H1 (cell line): ENCODE measurements around the gene FAM83F. TPM values are rescaled to one million over a fixed set of nuclear protein-coding genes. Genes with fewer than 3 reads are reported as not detected.

ENCODE experiments used
- CTCF ChIA-PET: fragments of 300-600 bp; sonication (Branson Sonifier 250); formaldehyde crosslinking; loops from one replicate; lab custom pipeline; 2021; ENCODE audit not compliant: partially characterized antibody; lab: Charles Lee
- POLR2A ChIA-PET: fragments of 300-600 bp; sonication (Branson Sonifier 250); formaldehyde crosslinking; loops from one replicate; lab custom pipeline; 2021; ENCODE audit warnings: inconsistent platforms; ENCODE audit not compliant: partially characterized antibody; lab: Charles Lee
- DNase-seq, 2 experiments: peaks; one replicate each; pipeline versions ENCODE4 v3.0.0 to v3.0.0-alpha.2; 2010 to 2022; ENCODE audit warnings: low spot score in 2 of 2, low read depth in 1 of 2, mixed read lengths in 1 of 2
- FAIRE-seq: peaks from 2 replicates; lab custom pipeline; 2011; peaks lifted over from hg19 to GRCh38; lab: Jason Lieb, UNC
- H2AFZ ChIP-seq: 2 replicates; pipeline ENCODE4 v1.8.1; 2012; ENCODE audit warnings: low read length, inconsistent platforms
- H2AK5ac ChIP-seq: 2 replicates; pipeline ENCODE4 v1.6.1; 2013; ENCODE audit warnings: low read depth, low read length
- H2BK120ac ChIP-seq: replicated peaks from 2 replicates; pipeline ENCODE3; 2013; ENCODE audit warnings: low read depth, low read length, inconsistent platforms
- H2BK12ac ChIP-seq: 2 replicates; pipeline ENCODE4 v1.6.1; 2013; ENCODE audit warnings: low read depth, low read length
- H2BK15ac ChIP-seq: 2 replicates; pipeline ENCODE4 v1.6.1; 2013; ENCODE audit warnings: low read length
- H2BK20ac ChIP-seq: 2 replicates; pipeline ENCODE4 v1.6.1; 2013; ENCODE audit warnings: low read length
- H2BK5ac ChIP-seq: 2 replicates; pipeline ENCODE4 v1.6.1; 2013; ENCODE audit warnings: low read depth, low read length
- H3K14ac ChIP-seq: 2 replicates; pipeline ENCODE4 v1.6.1; 2013; ENCODE audit warnings: inconsistent platforms; ENCODE audit not compliant: insufficient read length
- H3K18ac ChIP-seq: 2 replicates; pipeline ENCODE4 v1.6.1; 2013; ENCODE audit warnings: low read length; ENCODE audit errors: extremely low read depth
- H3K23ac ChIP-seq: 2 replicates; pipeline ENCODE4 v1.6.1; 2013; ENCODE audit warnings: inconsistent platforms; ENCODE audit not compliant: insufficient read length
- H3K23me2 ChIP-seq: 2 replicates; pipeline ENCODE4 v1.6.1; 2013; ENCODE audit warnings: low read depth, low read length
- H3K27ac ChIP-seq: 2 replicates; pipeline ENCODE4 v1.6.1; 2011; ENCODE audit warnings: low read depth, low read length, inconsistent platforms
- H3K27me3 ChIP-seq, 4 experiments: replicated peaks in 1 of 4; 1 replicate in 1 of 4; 2 replicates in 3 of 4; pipeline versions ENCODE4 v1.6.1 to v1.8.1; 2011 to 2013; ENCODE audit warnings: low read length in 3 of 4, mild to moderate bottlenecking in 3 of 4, inconsistent platforms in 2 of 4, mixed read lengths in 2 of 4, moderate library complexity in 1 of 4; ENCODE audit not compliant: control insufficient read depth in 3 of 4, insufficient read depth in 3 of 4; ENCODE audit errors: extremely low read depth in 1 of 4
- H3K36me3 ChIP-seq, 4 experiments: 2 replicates each; pipeline versions ENCODE4 v1.6.1 to v1.8.1; 2011 to 2013; ENCODE audit warnings: mild to moderate bottlenecking in 4 of 4, low read length in 3 of 4, moderate library complexity in 2 of 4, control low read depth in 1 of 4, inconsistent platforms in 1 of 4; ENCODE audit not compliant: insufficient read depth in 4 of 4, control insufficient read depth in 2 of 4
- H3K4ac ChIP-seq: replicated peaks from 2 replicates; pipeline ENCODE3; 2013; ENCODE audit warnings: low read length, low read depth, mixed read lengths, inconsistent platforms; ENCODE audit not compliant: insufficient read length
- H3K4me1 ChIP-seq, 4 experiments: replicated peaks in 1 of 4; 1 replicate in 1 of 4; 2 replicates in 3 of 4; pipeline versions ENCODE4 v1.6.1 to v1.8.1; 2011 to 2013; ENCODE audit warnings: low read length in 3 of 4, inconsistent platforms in 2 of 4, mixed read lengths in 1 of 4; ENCODE audit not compliant: insufficient read depth in 4 of 4, control insufficient read depth in 3 of 4
- H3K4me2 ChIP-seq, 2 experiments: 2 replicates each; pipeline versions ENCODE4 v1.6.1 to v1.8.1; 2011 to 2013; ENCODE audit warnings: low read depth in 2 of 2, low read length in 2 of 2, control low read depth in 1 of 2, inconsistent platforms in 1 of 2, mild to moderate bottlenecking in 1 of 2; ENCODE audit not compliant: insufficient read depth in 1 of 2
- H3K4me3 ChIP-seq, 4 experiments: fragments of 200-600, 300-600 bp in 1 of 4; sonication (generic), shearing (Covaris generic), sonication (Bioruptor Twin) in 1 of 4; 2 replicates each; pipeline versions ENCODE4 v1.5.1 to v1.8.1; 2011 to 2016; ENCODE audit warnings: low read length in 4 of 4, low read depth in 3 of 4, control low read depth in 2 of 4, inconsistent platforms in 2 of 4, mild to moderate bottlenecking in 2 of 4, mixed read lengths in 1 of 4, moderate library complexity in 1 of 4; ENCODE audit not compliant: insufficient read depth in 2 of 4; ENCODE audit errors: extremely low read depth in 1 of 4
- H3K56ac ChIP-seq: replicated peaks from 2 replicates; pipeline ENCODE3; 2013; ENCODE audit warnings: low read depth, mild to moderate bottlenecking, mixed read lengths, low read length, inconsistent platforms; ENCODE audit not compliant: insufficient read length
- H3K79me1 ChIP-seq: 2 replicates; pipeline ENCODE4 v1.6.1; 2013; ENCODE audit warnings: low read depth, low read length, control low read depth
- H3K79me2 ChIP-seq, 2 experiments: 2 replicates each; pipeline versions ENCODE4 v1.6.1 to v1.8.1; 2012 to 2013; ENCODE audit warnings: low read length in 2 of 2, mild to moderate bottlenecking in 2 of 2, inconsistent platforms in 1 of 2; ENCODE audit not compliant: insufficient read depth in 2 of 2, control insufficient read depth in 1 of 2
- H3K9ac ChIP-seq, 4 experiments: replicated peaks in 1 of 4; 1 replicate in 1 of 4; 2 replicates in 3 of 4; pipeline versions ENCODE4 v1.6.1 to v1.8.1; 2011 to 2013; ENCODE audit warnings: low read depth in 3 of 4, low read length in 3 of 4, control low read depth in 2 of 4, mild to moderate bottlenecking in 2 of 4, moderate library complexity in 2 of 4, inconsistent platforms in 1 of 4; ENCODE audit errors: extremely low read depth in 1 of 4
- H3K9me3 ChIP-seq, 2 experiments: 2 replicates each; pipeline versions ENCODE4 v1.6.1 to v1.8.1; 2012 to 2013; ENCODE audit warnings: mild to moderate bottlenecking in 2 of 2, moderate library complexity in 2 of 2, control low read depth in 1 of 2, inconsistent platforms in 1 of 2, low read depth in 1 of 2, low read length in 1 of 2, mixed read lengths in 1 of 2; ENCODE audit not compliant: insufficient read depth in 2 of 2
- H4K20me1 ChIP-seq, 2 experiments: replicated peaks in 1 of 2; 2 replicates each; pipeline versions ENCODE3 to v1.8.1; 2011 to 2013; ENCODE audit warnings: inconsistent platforms in 2 of 2, low read length in 2 of 2, mild to moderate bottlenecking in 1 of 2; ENCODE audit not compliant: insufficient read depth in 2 of 2, control insufficient read depth in 1 of 2
- H4K5ac ChIP-seq: 2 replicates; pipeline ENCODE4 v1.6.1; 2013; ENCODE audit warnings: low read length, low read depth, mixed read lengths, inconsistent platforms; ENCODE audit not compliant: insufficient read length
- H4K8ac ChIP-seq: 2 replicates; pipeline ENCODE4 v1.8.0; 2013; ENCODE audit warnings: mild to moderate bottlenecking, moderate library complexity, low read length, inconsistent platforms; ENCODE audit not compliant: insufficient read depth; ENCODE audit errors: extremely low read depth
- H4K91ac ChIP-seq: replicated peaks from 2 replicates; pipeline ENCODE3; 2013; ENCODE audit warnings: low read length, mixed read lengths, inconsistent platforms; ENCODE audit not compliant: insufficient read length
- CTBP2 ChIP-seq: IDR thresholded peaks from 2 replicates; pipeline ENCODE4 v1.7.0; 2011; ENCODE audit warnings: borderline replicate concordance, mild to moderate bottlenecking, moderate library complexity, mixed read lengths, low read length; ENCODE audit not compliant: insufficient read depth, insufficient read length
- HDAC2 ChIP-seq, 2 experiments: fragments of 300-600 bp in 1 of 2; sonication (generic) in 1 of 2; IDR thresholded peaks; 2 replicates each; pipeline ENCODE4 v1.6.1; 2011 to 2012; ENCODE audit warnings: low read depth in 2 of 2, low read length in 2 of 2, mild to moderate bottlenecking in 2 of 2, moderate library complexity in 2 of 2, borderline replicate concordance in 1 of 2, inconsistent platforms in 1 of 2
- KDM4A ChIP-seq: IDR thresholded peaks from one replicate; pipeline ENCODE4 v1.7.1; 2012; ENCODE audit warnings: low read depth, mild to moderate bottlenecking, moderate library complexity, low read length, inconsistent platforms; ENCODE audit not compliant: severe bottlenecking
- POLR2AphosphoS5 ChIP-seq: IDR thresholded peaks from 2 replicates; pipeline ENCODE4 v1.6.1; 2011; ENCODE audit warnings: low read depth, low read length
- TAF1 ChIP-seq: IDR thresholded peaks from 2 replicates; pipeline ENCODE4 v1.6.1; 2011; ENCODE audit warnings: mild to moderate bottlenecking, low read depth, low read length
- TAF7 ChIP-seq: optimal IDR thresholded peaks from 2 replicates; pipeline ENCODE3; 2011; ENCODE audit warnings: low read depth, mild to moderate bottlenecking, inconsistent platforms, low read length, moderate library complexity, borderline replicate concordance
- TBP ChIP-seq: IDR thresholded peaks from 2 replicates; pipeline ENCODE4 v1.6.1; 2011; ENCODE audit warnings: low read depth, low read length, improper control_type of control experiment
- TCF12 ChIP-seq: IDR thresholded peaks from 2 replicates; pipeline ENCODE4 v1.6.1; 2011; ENCODE audit warnings: low read depth, mild to moderate bottlenecking, low read length
- YY1 ChIP-seq: IDR thresholded peaks from 2 replicates; pipeline ENCODE4 v1.6.1; 2011; ENCODE audit warnings: low read depth, mild to moderate bottlenecking, low read length
- WGBS, 2 experiments: shearing (Covaris generic) in 1 of 2; methylation state at CpG; one replicate each; pipeline versions ENCODE4 v1.1.6 to v1.1.7; 2013 to 2015; ENCODE audit warnings: low lambda C conversion rate in 2 of 2, mixed read lengths in 2 of 2, inconsistent platforms in 1 of 2, low coverage in 1 of 2, missing lambda C conversion rate in 1 of 2; ENCODE audit not compliant: insufficient replicate concordance in 2 of 2, insufficient coverage in 1 of 2, insufficient read length in 1 of 2; ENCODE audit errors: extremely low coverage in 1 of 2, missing lambda C conversion rate in 1 of 2; 5-methylcytosine and 5-hydroxymethylcytosine counted together
- polyA plus RNA-seq, 7 experiments: library from polyadenylated mRNA; depleted of rRNA in 3 of 7; stranded (reverse) in 5 of 7; unstranded in 2 of 7; fragments of >200 nt in 5 of 7; fragments of 200-250 nt in 2 of 7; gene quantifications; 1 replicate in 5 of 7; 2 replicates in 1 of 7; 4 replicates in 1 of 7; pipeline versions ENCODE4 v1.2.1 to v1.2.3, GENCODE V29; 2011 to 2013; ENCODE audit warnings: missing spikeins in 2 of 7, mixed read lengths in 2 of 7
- total RNA-seq: library from RNA; stranded (reverse); fragmentation: NEBNext Ultra II Directional; extraction: Animal tissue kit (Norgen Biotek cat#: 25700); gene quantifications from 2 replicates; pipeline ENCODE4 v1.2.1, GENCODE V29; 2021
- TF ChIP-seq, protein P1 (sequence below): IDR thresholded peaks from 2 replicates; pipeline ENCODE4 v1.6.1; 2012; ENCODE audit warnings: inconsistent platforms

The FAM83F gene
- total and polyA plus RNA-seq, 2 of the 8 experiments (the other 6 are each of a cell fraction or from before 2014, with no cell fraction given), result 8.6 to 18.9 TPM

DNA sequence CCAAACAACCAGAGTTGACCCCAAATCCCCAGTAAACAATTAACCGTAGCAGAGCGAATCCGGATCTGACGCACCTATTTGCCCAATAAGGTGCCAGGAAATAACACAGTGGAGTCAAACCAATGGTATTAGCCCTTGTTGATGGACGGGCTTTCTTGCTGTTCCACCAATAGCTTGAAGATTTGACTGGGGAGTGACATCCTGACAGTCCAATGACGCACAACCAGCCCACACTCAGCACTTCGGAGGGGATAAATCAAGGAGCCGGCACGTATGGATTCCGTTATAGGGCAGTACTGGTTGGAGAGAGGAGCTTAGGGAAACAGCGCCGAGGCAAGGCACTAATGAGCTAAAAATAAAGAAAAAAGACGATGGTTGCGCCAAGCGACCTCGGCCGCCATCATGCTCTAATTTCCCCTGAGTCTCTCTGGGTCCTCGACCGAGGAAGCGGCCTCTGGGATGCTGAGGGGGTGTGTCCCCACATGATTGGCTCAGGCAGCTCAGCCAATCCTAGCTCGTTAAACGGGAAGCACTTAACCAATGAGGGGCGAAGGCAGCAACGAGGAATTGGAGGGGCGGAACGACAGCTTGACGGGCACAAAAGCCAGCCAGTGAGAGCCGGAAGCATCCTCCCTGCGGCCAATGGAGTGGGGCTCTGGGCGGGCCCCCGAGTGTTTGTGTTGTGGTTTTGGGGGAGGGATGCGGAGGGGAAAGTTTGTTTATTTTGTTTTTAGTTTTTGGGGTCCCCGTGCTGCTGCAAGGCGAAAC is 49.5 kb downstream of the FAM83F start:
- Histone ChIP-seq H2BK5ac (peak overlapping the region; percentile 90; the same call in 1 of the 2 replicates), H3K14ac (no peak overlapping the region), H3K36me3 (no peaks in the 10 kb centered on the region), H2BK12ac (peak overlapping the region; percentile 84; the same call in 1 of the 2 replicates), H3K4me3 (peak overlapping the region; percentile 68 to 93 (median 84)), H3K9me3 (no peaks in the 10 kb centered on the region), H2AK5ac (no peak overlapping the region), H4K5ac (peak overlapping the region; percentile 42), H4K91ac (no peak overlapping the region), H3K23me2 (peaks cover 7% of the 10 kb centered on the region), H3K4me2 (peak overlapping the region; percentile 56 to 65), H2BK20ac (no peak overlapping the region), H3K23ac (no peak overlapping the region), H2BK15ac (no peak overlapping the region), H3K4ac (no peak overlapping the region), H3K9ac (peak overlapping the region; percentile 84 to 91 (median 90)), H4K8ac (peak overlapping the region; percentile 95; the same call in 1 of the 2 replicates), H3K79me2 (peaks cover 3 to 31% of the 10 kb centered on the region in 2 experiments; a peak in 3 of 4 replicates), H3K4me1 (peaks cover 0 to 7% (median 2%) of the 10 kb centered on the region in 4 experiments; a peak in 3 of 7 replicates), H4K20me1 (peaks cover 0 to 9% of the 10 kb centered on the region in 2 experiments), H3K56ac (no peak overlapping the region), H2BK120ac (no peak overlapping the region), H3K18ac (peak overlapping the region; percentile 78), H2AFZ (peak overlapping the region; percentile 55), H3K27me3 (peaks cover 0 to 4% (median 2%) of the 10 kb centered on the region in 4 experiments; a peak in 2 of 7 replicates), H3K27ac (peak overlapping the region; percentile 94), H3K79me1 (peaks cover 2% of the 10 kb centered on the region; the same call in 1 of the 2 replicates)
- CTCF ChIA-PET, result interaction anchor here (0.7 to 2.3 kb wide), 6 partner anchors 10 to 515 kb away, joined by 3 to 10 read pairs (median 4); no protein-coding TSS in a partner anchor
- FAIRE-seq (peak; percentile 100), DNase-seq (peak; percentile 97 to 99)
- POLR2A ChIA-PET, result interaction anchor here (0.7 to 2.4 kb wide), 32 partner anchors 10 to 524 kb away, joined by 3 to 29 read pairs (median 3); partner anchors contain the start of genes FAM83F and TNRC6B
- 2% methylated on average over 30 of the region's 34 CpGs; no CpG with 5 or more reads in 1 of the 2 experiments for WGBS, 2 experiments
- TF ChIP-seq HDAC2 (IDR thresholded peaks at IDR 0.05; ENCODE audit: borderline replicate concordance in 1 of 2, low read depth in 2 of 2, low read length in 2 of 2), result peak in 1 of 2 experiments; percentile 58; a peak in 1 of 4 replicates
- TF ChIP-seq TBP, result peak; percentile 81; the same call in 1 of the 2 replicates
- TF ChIP-seq POLR2AphosphoS5, result peak; percentile 93
- TF ChIP-seq CTBP2, result no peak
- peak; percentile 85 for TF ChIP-seq TAF7
- peak; percentile 60 for TF ChIP-seq KDM4A
- peak; percentile 94 for TF ChIP-seq TAF1
- TF ChIP-seq, protein P1, sequence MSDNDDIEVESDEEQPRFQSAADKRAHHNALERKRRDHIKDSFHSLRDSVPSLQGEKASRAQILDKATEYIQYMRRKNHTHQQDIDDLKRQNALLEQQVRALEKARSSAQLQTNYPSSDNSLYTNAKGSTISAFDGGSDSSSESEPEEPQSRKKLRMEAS, result peak; percentile 8; the same call in 1 of the 2 replicates
- 0 out of 2 replicates have a peak, but pooled peaks have one; percentile 3 for TF ChIP-seq TCF12
- peak; percentile 91 for TF ChIP-seq YY1
